Psoas muscle (tissue), 8 donors: ENCODE measurements around the gene MOXD1. TPM values are rescaled to one million over a fixed set of nuclear protein-coding genes. Genes with fewer than 3 reads are reported as not detected.
A peak's percentile ranks its signal among the peaks of the same experiment; 100 is the strongest.

ENCODE experiments used
- ATAC-seq, 4 donors: fragments of 200-7000 bp; cut with Tn5 transposase; one replicate each; pipeline ENCODE4 v1.9.1; 2020; ENCODE audit warnings: moderate library complexity in 3 of 4, mild to moderate bottlenecking in 2 of 4
- DNase-seq, 2 donors: peaks; one replicate each; pipeline ENCODE4 v3.0.0-alpha.2; 2020
- H3K27ac ChIP-seq: fragments of 200-600 bp; one replicate; pipeline ENCODE4 v1.8.0; 2022
- H3K27me3 ChIP-seq, 3 donors: fragments of 200-600 bp in 1 of 3; one replicate each; pipeline versions ENCODE4 v1.6.1 to v1.8.0; 2013 to 2022; ENCODE audit warnings: low read length in 2 of 3, mild to moderate bottlenecking in 2 of 3, moderate library complexity in 1 of 3; ENCODE audit not compliant: insufficient read depth in 3 of 3
- H3K36me3 ChIP-seq, 2 donors: fragments of 200-600 bp in 1 of 2; one replicate each; pipeline versions ENCODE4 v1.6.1 to v1.8.0; 2013 to 2022; ENCODE audit warnings: low read depth in 1 of 2, mild to moderate bottlenecking in 1 of 2, moderate library complexity in 1 of 2; ENCODE audit not compliant: insufficient read depth in 1 of 2
- H3K4me1 ChIP-seq: fragments of 200-600 bp; one replicate; pipeline ENCODE4 v1.8.0; 2022
- H3K4me3 ChIP-seq: fragments of 200-600 bp; one replicate; pipeline ENCODE4 v1.8.0; 2022; ENCODE audit warnings: mild to moderate bottlenecking
- H3K9me3 ChIP-seq: fragments of 200-600 bp; one replicate; pipeline ENCODE4 v1.8.0; 2022
- WGBS, 3 donors: extraction: QIAGEN DNeasy Blood & Tissue Kit; methylation state at CpG; one replicate each; pipeline versions ENCODE4 v1.1.6 to v1.1.7; 2013; 5-methylcytosine and 5-hydroxymethylcytosine counted together
- intact Hi-C, 2 donors: fragments of 100-400 bp; cut with DNase I; formaldehyde crosslinking; loops; one replicate each; pipeline versions ENCODE4 v1.11.0 to v1.14.2; 2022
- polyA plus RNA-seq, 3 donors: library from polyadenylated mRNA; stranded (reverse); fragments of 200-250 nt; gene quantifications; one replicate each; pipeline ENCODE4 v1.2.3, GENCODE V29; 2013
- total RNA-seq, 4 donors: library from RNA; stranded (reverse); fragmentation: NEBNext Ultra II Directional in 2 of 4; extraction: Animal tissue kit (Norgen Biotek cat#: 25700) in 2 of 4; gene quantifications; one replicate each; pipeline versions ENCODE4 v1.2.1 to v1.2.4, GENCODE V29; 2021 to 2023
- TF ChIP-seq, protein P1 (sequence below): fragments of 200-600 bp; IDR thresholded peaks from one replicate; pipeline ENCODE4 v1.8.0; 2022; ENCODE audit warnings: antibody characterized with exemption
- donor health status: healthy with polysubstance abuse.
- donor health status: DM: no; HTN: no; CAD: no; lungs with moderate emphysema.
- donor health status: Bipolar disorder and iron deficiency.
- donor health status: healthy.
- donor health status: DM: yes; HTN: yes; CAD: no.
- donor health status: DM: no; HTN: no; CAD: no.
- donor health status: DM: no; HTN: no; CAD: no.
- donor health status: DM: yes; HTN: yes; CAD: no.

The MOXD1 gene
- total and polyA plus RNA-seq, 7 donors, result 0.10 to 0.58 (median 0.30) TPM; not detected in 2

GRCh38 chr6:132401618-132402285 lies 477 bp upstream of the MOXD1 start:
- 13 to 16% (median 15%) methylated on average over 32 to 35 of the region's 35 CpGs for WGBS, 3 donors
- peaks cover 3 to 54% (median 16%) of the 10 kb centered on the region in 3 donors for H3K27me3 ChIP-seq
- intact Hi-C loops, result no loop called here

GRCh38 chr6:132400555-132400882 lies 756 bp downstream of the MOXD1 start:
- H3K27ac ChIP-seq, result no peak overlapping the region
- no peak for DNase-seq
- WGBS, 3 donors, result 14 to 19% (median 18%) methylated on average over 11 of the region's 11 CpGs
- intact Hi-C loops, result no loop called here
- H3K4me1 ChIP-seq, result no peaks in the 10 kb centered on the region
- H3K9me3 ChIP-seq, result no peaks in the 10 kb centered on the region
- TF ChIP-seq, protein P1, sequence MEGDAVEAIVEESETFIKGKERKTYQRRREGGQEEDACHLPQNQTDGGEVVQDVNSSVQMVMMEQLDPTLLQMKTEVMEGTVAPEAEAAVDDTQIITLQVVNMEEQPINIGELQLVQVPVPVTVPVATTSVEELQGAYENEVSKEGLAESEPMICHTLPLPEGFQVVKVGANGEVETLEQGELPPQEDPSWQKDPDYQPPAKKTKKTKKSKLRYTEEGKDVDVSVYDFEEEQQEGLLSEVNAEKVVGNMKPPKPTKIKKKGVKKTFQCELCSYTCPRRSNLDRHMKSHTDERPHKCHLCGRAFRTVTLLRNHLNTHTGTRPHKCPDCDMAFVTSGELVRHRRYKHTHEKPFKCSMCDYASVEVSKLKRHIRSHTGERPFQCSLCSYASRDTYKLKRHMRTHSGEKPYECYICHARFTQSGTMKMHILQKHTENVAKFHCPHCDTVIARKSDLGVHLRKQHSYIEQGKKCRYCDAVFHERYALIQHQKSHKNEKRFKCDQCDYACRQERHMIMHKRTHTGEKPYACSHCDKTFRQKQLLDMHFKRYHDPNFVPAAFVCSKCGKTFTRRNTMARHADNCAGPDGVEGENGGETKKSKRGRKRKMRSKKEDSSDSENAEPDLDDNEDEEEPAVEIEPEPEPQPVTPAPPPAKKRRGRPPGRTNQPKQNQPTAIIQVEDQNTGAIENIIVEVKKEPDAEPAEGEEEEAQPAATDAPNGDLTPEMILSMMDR, result no peak
- ATAC-seq, result no peak
- peak overlapping the region; percentile 66 for H3K4me3 ChIP-seq
- peaks cover 3 to 54% (median 16%) of the 10 kb centered on the region in 3 donors for H3K27me3 ChIP-seq
- no peaks in the 10 kb centered on the region for H3K36me3 ChIP-seq

More at GRCh38 chr6:132401618-132402285, 477 bp upstream of the MOXD1 start:
- no peaks in the 10 kb centered on the region for H3K36me3 ChIP-seq
- no peaks in the 10 kb centered on the region for H3K9me3 ChIP-seq
- DNase-seq (no peak), ATAC-seq (no peak)
- TF ChIP-seq, protein P1, result no peak
- no peaks in the 10 kb centered on the region for H3K4me1 ChIP-seq
- H3K4me3 ChIP-seq, result peak overlapping the region; percentile 66
- no peak overlapping the region for H3K27ac ChIP-seq

GRCh38 chr6:132399376-132400074 lies 1.8 kb downstream of the MOXD1 start:
- intact Hi-C loops, result no loop called here
- no peaks in the 10 kb centered on the region for H3K36me3 ChIP-seq
- H3K4me1 ChIP-seq, result no peaks in the 10 kb centered on the region
- TF ChIP-seq, protein P1, result no peak
- H3K27me3 ChIP-seq, result peaks cover 3 to 54% (median 16%) of the 10 kb centered on the region in 3 donors
- 69 to 75% (median 72%) methylated on average over 4 of the region's 4 CpGs for WGBS, 3 donors
- no peak for ATAC-seq
- H3K27ac ChIP-seq, result no peak overlapping the region
- H3K9me3 ChIP-seq, result peaks cover 5% of the 10 kb centered on the region
- no peak overlapping the region for H3K4me3 ChIP-seq
- no peak for DNase-seq

- Histone ChIP-seq H3K9me3 (peaks cover 8% of the 10 kb centered on the region), H3K27me3 (peaks cover 0 to 16% (median 0%) of the 10 kb centered on the region in 3 donors), H3K4me1 (no peaks in the 10 kb centered on the region), H3K36me3 (no peaks in the 10 kb centered on the region), H3K4me3 (no peak overlapping the region), H3K27ac (no peak overlapping the region)
- DNase-seq, result no peak
- 85 to 96% (median 89%) methylated on average over 2 of the region's 2 CpGs for WGBS, 3 donors
- TF ChIP-seq, protein P1, result no peak
- intact Hi-C loops, result no loop called here
- ATAC-seq, result no peak
These were observed 6.2 kb downstream of the MOXD1 start for GRCh38 chr6:132395015-132395597.
